Fibroblast of skin of back (primary cell): ENCODE results near the gene LRRC63. TPM values are rescaled to one million over a fixed set of nuclear protein-coding genes. Genes with fewer than 3 reads are reported as not detected.
A peak's percentile ranks its signal among the peaks of the same experiment; 100 is the strongest.
"Not testable (repeated sequence)": the region's sequence is repeated elsewhere in the genome, so short reads cannot be mapped to it uniquely, and the experiment has no call there.

Experiments
- DNase-seq: peaks from one replicate; pipeline ENCODE4 v3.0.0-alpha.2; 2013
- polyA plus RNA-seq, 2 experiments: library from polyadenylated mRNA; unstranded; fragments of 120-200 nt; gene quantifications; one replicate each; pipeline ENCODE4 v1.2.1, GENCODE V29; 2013; ENCODE audit not compliant: insufficient read length in 2 of 2

The LRRC63 gene
- polyA plus RNA-seq (2013, experiment 1 of 2; ENCODE audit: insufficient read length) = not detected
- polyA plus RNA-seq (2013, experiment 2 of 2; ENCODE audit: insufficient read length) = not detected

DNA sequence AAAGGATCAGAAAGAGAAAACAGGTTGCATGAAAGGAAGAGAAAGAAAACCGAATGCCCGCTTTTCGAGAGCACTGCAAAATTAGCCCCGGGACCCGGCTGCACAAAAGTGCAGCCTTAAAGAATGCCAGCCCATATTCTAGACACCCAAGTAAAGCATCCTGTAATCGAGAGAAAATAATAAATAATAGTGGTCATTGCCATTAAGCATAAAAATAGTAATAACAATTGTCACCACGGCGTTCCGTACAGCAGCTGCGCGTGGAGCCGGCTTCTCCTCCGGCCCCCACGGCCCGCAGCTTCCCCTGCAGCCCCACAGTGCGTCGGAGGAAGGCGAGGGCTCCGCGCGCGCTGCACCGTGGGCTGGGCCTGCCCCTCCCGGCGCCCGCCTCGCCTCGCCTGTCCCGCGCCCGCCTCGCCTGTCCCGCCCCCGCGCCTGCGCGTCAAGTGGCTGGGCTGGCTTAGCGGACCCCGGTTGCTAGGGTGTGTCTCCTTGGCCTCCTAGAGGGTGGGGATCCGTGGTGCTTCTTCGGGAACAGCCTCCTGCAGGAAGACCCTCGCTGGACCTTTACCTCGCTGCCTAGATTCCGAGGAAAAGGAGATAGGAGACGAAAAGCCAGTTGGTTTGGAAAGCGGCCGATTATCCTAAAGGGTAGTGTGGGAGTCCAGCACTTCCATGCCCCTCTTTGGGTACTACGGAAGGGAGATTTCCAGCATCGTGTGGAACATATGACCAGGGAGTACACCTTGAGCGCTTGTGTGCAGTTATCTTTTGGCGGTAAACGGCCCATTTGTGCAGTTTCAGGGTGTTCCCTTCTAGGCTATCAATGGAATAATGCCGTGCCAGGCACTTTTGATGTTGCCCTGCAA, at the start of gene LRRC63:
Gene LRRC63, plus strand, starts transcription at position 446 of the 869 bp plus-strand sequence. CDS start 1,107 bp downstream, outside the sequence.
- peak; percentile 54 for DNase-seq

DNA sequence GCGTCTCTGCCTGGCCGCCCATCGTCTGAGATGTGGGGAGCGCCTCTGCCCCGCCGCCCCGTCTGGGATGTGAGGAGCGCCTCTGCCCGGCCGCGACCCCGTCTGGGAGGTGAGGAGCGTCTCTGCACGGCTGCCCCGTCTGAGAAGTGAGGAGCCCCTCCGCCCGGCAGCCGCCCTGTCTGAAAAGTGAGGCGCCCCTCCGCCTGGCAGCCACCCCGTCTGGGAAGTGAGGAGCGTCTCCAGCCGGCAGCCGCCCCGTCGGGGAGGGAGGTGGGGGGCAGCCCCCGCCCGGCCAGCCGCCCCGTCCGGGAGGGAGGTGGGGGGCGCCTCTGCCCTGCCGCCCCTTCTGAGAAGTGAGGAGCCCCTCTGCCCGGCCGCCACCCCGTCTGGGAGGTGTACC, 49.0 kb upstream of the LRRC63 start:
- not testable (repeated sequence) for DNase-seq

DNA sequence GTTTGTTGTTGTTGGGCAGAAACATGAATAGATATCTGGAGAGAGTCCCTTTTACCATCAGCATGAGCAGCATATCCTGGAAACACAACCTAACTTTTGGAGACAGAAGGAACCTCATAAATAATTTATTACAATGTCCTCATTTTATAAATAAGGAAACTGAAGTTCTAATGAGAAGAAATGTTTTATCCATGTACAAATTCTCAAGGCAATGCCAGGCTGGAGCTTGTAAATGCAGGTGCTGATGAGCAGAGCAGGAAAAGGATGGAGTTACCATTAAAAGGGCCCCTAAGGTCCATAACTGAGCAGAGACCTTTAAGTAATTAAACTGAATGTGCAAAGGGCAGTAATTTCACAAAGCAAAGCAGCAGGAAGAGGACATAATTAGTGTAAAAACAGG, 47.1 kb upstream of the LRRC63 start:
- DNase-seq = no peak

GRCh38 chr13:46165485-46166223, 46.1 kb upstream of the LRRC63 start:
- DNase-seq = peak; percentile 40

DNA sequence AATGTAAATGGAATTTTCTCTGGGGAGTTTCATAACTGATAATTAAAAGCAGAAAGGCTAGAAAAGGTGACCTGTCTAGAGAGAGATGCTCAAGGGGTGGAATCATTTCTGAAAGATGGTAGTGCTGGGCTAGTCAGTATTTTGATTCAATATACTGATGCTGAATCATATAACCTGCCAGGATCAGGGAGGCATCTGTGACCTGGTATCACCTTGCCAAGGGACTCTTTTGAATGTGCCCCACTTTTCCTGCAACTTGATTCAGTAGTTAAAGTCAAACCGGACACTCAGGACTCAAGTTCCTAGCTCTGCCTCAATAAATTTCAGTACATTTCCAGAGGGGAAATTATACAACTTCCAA, 45.5 kb upstream of the LRRC63 start:
- no peak for DNase-seq

- no peak for DNase-seq
Observed at GRCh38 chr13:46166947-46167610, 44.6 kb upstream of the LRRC63 start.

- DNase-seq = no peak
Observed at GRCh38 chr13:46168341-46168740, 43.4 kb upstream of the LRRC63 start.

DNA sequence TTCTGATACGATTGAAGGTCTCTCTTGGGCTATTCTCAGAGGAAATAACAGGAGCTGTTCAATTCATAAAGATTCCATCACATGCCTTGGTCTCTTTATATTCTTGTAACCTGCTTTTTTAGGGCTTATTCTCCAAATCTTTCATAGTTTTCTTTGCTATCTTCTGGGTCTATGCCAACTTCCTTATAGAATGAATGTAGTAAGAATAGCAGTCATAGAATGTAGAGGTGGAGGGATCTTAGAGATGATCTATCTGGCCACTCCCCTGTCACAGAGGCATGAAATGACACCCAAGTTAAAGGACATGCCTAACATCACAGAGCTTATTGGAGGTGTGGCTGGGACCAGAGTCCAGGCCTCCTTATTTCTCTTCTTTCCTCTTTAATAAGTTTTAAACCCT, 42.9 kb upstream of the LRRC63 start:
- DNase-seq = peak; percentile 9

DNA sequence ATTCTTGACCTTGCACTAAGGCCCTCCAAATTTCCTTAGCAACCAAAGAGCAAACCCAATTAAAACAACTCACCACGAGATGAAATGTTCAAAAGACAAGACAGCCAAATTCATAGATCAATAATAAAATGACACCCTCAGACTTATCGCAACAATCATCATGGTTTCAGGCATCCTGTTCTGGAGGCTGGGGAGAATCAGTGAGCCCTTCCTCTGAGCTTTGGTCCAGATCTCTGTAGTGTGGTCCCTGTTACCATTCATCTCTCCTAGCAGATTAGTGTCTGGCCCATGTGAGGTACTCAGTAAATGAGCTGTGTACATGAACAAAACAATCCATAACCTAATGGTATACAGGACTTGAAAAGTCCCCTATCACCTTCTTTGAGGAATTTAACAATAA, 42.0 kb upstream of the LRRC63 start:
- no peak for DNase-seq

DNA sequence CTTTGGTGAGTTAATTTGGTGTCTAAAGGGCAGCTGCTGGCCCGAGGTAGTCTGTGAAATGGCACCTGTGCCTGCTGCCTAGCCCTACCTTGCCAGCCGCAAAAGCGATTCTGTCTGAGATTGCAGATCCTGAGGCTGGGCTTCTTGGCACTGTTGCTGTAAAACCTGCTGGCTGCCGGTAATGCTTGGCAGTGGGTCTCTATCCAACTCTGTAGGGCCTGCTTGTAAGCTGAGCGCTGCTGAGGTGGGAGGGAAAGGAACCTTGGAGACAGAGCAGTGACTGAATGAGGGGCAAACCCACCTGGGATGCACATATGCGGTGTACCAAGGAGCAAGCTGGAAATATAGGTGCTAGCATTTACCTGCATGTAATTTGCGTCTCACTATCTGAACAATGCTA, 41.5 kb upstream of the LRRC63 start:
- DNase-seq = no peak

- no peak for DNase-seq
Observed at GRCh38 chr13:46170687-46171086, 41.0 kb upstream of the LRRC63 start.

DNA sequence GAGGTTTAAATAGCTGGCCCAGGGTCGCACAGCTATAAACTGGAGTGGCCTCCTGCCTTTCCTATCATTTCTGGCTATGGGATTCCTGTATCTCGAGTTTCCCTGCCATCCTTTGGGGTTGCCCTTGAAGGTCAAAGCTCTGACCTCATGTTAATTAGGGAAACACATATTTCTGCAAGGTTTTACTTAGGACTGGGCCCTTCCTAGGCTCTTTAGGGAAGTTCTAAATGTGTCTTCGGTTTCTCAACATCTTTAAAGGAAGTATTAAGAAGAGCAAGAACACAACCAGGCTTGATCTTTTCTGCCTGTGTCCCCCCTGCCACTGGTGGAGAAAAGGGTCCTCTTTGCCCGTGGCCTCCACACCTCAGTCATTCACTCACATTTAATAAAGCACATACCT, 40.5 kb upstream of the LRRC63 start:
- no peak for DNase-seq

DNA sequence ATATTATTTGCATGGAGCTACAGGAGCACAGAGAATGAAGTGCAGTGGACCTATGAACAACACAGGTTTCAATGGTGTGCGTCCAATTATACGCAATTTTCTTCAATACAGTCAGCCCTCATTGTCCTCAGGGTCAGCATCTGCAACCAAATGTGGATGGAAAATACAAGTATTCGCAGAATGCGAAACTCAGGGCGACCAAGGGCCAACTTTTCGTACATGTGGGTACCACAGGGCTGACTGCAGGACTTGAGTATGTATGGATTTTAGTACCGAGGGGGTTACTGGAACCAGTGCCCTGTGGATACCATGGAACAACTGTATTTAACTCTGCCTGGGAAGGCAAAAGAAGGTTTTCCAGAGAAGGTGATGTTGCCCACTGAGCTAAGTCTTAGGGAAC, 40.0 kb upstream of the LRRC63 start:
- DNase-seq = no peak

DNA sequence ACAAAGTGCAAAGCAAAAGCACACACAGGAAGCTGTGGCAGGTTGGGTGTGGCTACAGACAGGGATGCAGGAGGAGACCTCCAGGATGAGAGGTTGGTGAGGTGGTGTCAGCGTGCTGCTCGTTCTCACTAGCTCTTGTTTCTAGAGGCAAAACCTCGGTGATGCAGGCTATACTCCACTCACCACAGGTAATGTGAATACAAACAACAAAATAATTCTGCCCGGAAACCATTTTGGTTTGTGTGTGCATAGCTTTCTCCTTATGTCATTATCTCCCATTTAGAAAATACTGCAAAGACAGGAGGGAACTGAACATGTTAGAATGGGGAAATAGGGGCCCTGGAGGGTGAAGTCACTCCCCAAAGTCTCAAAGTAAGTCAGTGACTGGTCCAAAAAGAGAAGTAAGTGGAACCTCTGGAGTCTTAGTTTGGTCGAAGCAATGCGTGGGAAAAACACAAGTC, 39.2 kb upstream of the LRRC63 start:
- no peak for DNase-seq

GRCh38 chr13:46173656-46174055, 38.1 kb upstream of the LRRC63 start:
- no peak for DNase-seq

GRCh38 chr13:46176756-46177155, 35.0 kb upstream of the LRRC63 start:
- no peak for DNase-seq

- DNase-seq = no peak
Observed at GRCh38 chr13:46178143-46178542, 33.6 kb upstream of the LRRC63 start.

DNA sequence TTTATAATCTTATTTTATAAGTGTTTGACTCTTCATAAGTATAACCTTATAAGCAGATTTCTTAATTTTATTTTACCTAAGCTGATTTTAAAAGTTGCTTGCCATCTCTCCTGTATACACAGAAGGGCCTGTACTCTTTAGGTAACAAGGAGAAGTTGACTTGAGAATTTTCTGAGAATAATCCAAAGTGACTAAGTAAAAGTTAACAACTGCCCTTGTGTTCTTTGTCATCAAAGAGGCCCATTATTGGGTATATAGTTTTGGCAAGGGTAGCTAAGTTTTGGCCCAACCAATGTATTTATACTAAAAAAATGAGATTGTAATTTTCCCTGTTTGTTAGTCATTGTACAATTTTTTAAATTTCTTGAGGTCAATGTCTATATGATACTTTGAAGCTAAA, 32.9 kb upstream of the LRRC63 start:
- DNase-seq = no peak

GRCh38 chr13:46179491-46179908, 32.2 kb upstream of the LRRC63 start:
- no peak for DNase-seq

GRCh38 chr13:46179969-46180763, 31.6 kb upstream of the LRRC63 start:
- DNase-seq = no peak

- DNase-seq = no peak
Observed at GRCh38 chr13:46181377-46181839, 30.3 kb upstream of the LRRC63 start.

GRCh38 chr13:46181840-46182490, 29.8 kb upstream of the LRRC63 start, which contains the start of gene LCP1:
Gene LCP1 (minus strand): TSS chr13:46182177. CDS start chr13:46159662, 22,515 bp downstream.
- DNase-seq = no peak
